GM12878 (cell line): ENCODE data around the gene SORCS2. TPM values are rescaled to one million over a fixed set of nuclear protein-coding genes. Genes with fewer than 3 reads are reported as not detected.
A peak's percentile ranks its signal among the peaks of the same experiment; 100 is the strongest.

ENCODE experiments used
- ATAC-seq: fragments of 200-7000 bp; cut with Tn5 transposase; 3 replicates; pipeline ENCODE4 v1.9.1; 2020; ENCODE audit warnings: mild to moderate bottlenecking, moderate library complexity
- Bru-seq: library from RNA; stranded (reverse); fragments of 400-500 nt; gene quantifications from one replicate; lab custom pipeline; 2021; lab: Mats Ljungman, UMichigan
- BruChase-seq, 2 experiments: library from RNA; stranded (reverse); fragments of 400-500 nt; gene quantifications; one replicate each; lab custom pipeline; 2021; lab: Mats Ljungman, UMichigan
- BruUV-seq: library from RNA; stranded (reverse); fragments of 400-500 nt; replicated peaks from 2 replicates; lab custom pipeline; 2021; lab: Mats Ljungman, UMichigan
- CTCF ChIA-PET: fragments of 300-600 bp; sonication (Branson Sonifier 250); formaldehyde crosslinking; extraction: SDS; loops from one replicate; lab custom pipeline; 2021; ENCODE audit warnings: inconsistent platforms; lab: Yijun Ruan, JAX
- POLR2A ChIA-PET: fragments of 350-600 bp; formaldehyde crosslinking; extraction: SDS; loops from one replicate; lab custom pipeline; 2021; ENCODE audit warnings: inconsistent platforms; lab: Charles Lee
- RAD21 ChIA-PET: fragments of 300-600 bp; sonication (Branson Sonifier 250); formaldehyde crosslinking; loops from one replicate; lab custom pipeline; 2023; ENCODE audit warnings: antibody characterized with exemption; ENCODE audit not compliant: unreplicated experiment; lab: Charles Lee
- SMC1A ChIA-PET: fragments of 300-600 bp; sonication (Branson Sonifier 250); formaldehyde crosslinking; loops from one replicate; lab custom pipeline; 2023; ENCODE audit not compliant: unreplicated experiment, uncharacterized antibody; lab: Charles Lee
- DNase-seq: peaks from one replicate; pipeline ENCODE4 v3.0.0-alpha.2; 2011; ENCODE audit warnings: low read depth, low spot score
- FAIRE-seq: peaks from 3 replicates; lab custom pipeline; 2011; peaks lifted over from hg19 to GRCh38; lab: Jason Lieb, UNC
- H2AFZ ChIP-seq: 2 replicates; pipeline ENCODE4 v1.6.0; 2011; ENCODE audit warnings: low read depth, low read length, control low read depth; ENCODE audit not compliant: control insufficient read depth
- H3K27ac ChIP-seq: 2 replicates; pipeline ENCODE4 v1.5.1; 2011; ENCODE audit warnings: control low read depth; ENCODE audit not compliant: control insufficient read depth, insufficient read depth
- H3K27me3 ChIP-seq, 2 experiments: replicated peaks in 1 of 2; 2 replicates each; pipeline versions ENCODE4 v1.6.0 to v1.6.1; 2011; ENCODE audit warnings: low read length in 1 of 2; ENCODE audit not compliant: control insufficient read depth in 2 of 2, insufficient read depth in 2 of 2
- H3K36me3 ChIP-seq, 2 experiments: 2 replicates each; pipeline ENCODE4 v1.5.1; 2011; ENCODE audit warnings: low read length in 1 of 2; ENCODE audit not compliant: control insufficient read depth in 2 of 2, insufficient read depth in 2 of 2
- H3K4me1 ChIP-seq: 2 replicates; pipeline ENCODE4 v1.6.1; 2011; ENCODE audit warnings: mild to moderate bottlenecking, low read length, moderate library complexity, mixed read lengths; ENCODE audit not compliant: control insufficient read depth, insufficient read depth
- H3K4me2 ChIP-seq: 2 replicates; pipeline ENCODE4 v1.6.0; 2011; ENCODE audit warnings: control low read depth; ENCODE audit not compliant: control insufficient read depth, insufficient read depth
- H3K4me3 ChIP-seq: fragments of 200-600 bp; sonication (generic); 2 replicates; pipeline ENCODE4 v1.5.1; 2016
- H3K79me2 ChIP-seq: 2 replicates; pipeline ENCODE4 v1.6.0; 2011; ENCODE audit warnings: low read length; ENCODE audit not compliant: control insufficient read depth, insufficient read depth
- H3K9ac ChIP-seq: 2 replicates; pipeline ENCODE4 v1.8.0; 2011; ENCODE audit warnings: low read length, control low read depth, mixed read lengths; ENCODE audit not compliant: control insufficient read depth, insufficient read depth
- H3K9me3 ChIP-seq: replicated peaks from 3 replicates; pipeline ENCODE4 v1.5.1; 2011; ENCODE audit warnings: mild to moderate bottlenecking, low read length; ENCODE audit not compliant: control insufficient read depth, insufficient read depth
- H4K20me1 ChIP-seq: 2 replicates; pipeline ENCODE4 v1.6.0; 2011; ENCODE audit not compliant: control insufficient read depth, insufficient read depth
- FOXM1 ChIP-seq: IDR thresholded peaks from 2 replicates; pipeline ENCODE4 v1.6.1; 2012; ENCODE audit warnings: low read depth, mild to moderate bottlenecking, inconsistent platforms, low read length, moderate library complexity
- RAD21 ChIP-seq: IDR thresholded peaks from 2 replicates; pipeline ENCODE4 v1.6.1; 2011; ENCODE audit warnings: mild to moderate bottlenecking, low read depth, low read length, moderate library complexity; ENCODE audit not compliant: insufficient read depth
- SMC3 ChIP-seq: IDR thresholded peaks from 2 replicates; pipeline ENCODE4 v1.6.1; 2011; ENCODE audit warnings: low read length, improper control_type of control experiment, borderline replicate concordance
- WGBS: methylation state at CpG from one replicate; pipeline ENCODE4 v1.1.6; 2016; ENCODE audit warnings: low lambda C conversion rate; ENCODE audit not compliant: insufficient replicate concordance, insufficient coverage; ENCODE audit errors: missing lambda C conversion rate; 5-methylcytosine and 5-hydroxymethylcytosine counted together
- in situ Hi-C: fragments of 300-500 bp; cut with MboI; formaldehyde crosslinking; loops from 9 replicates; pipeline ENCODE4 v1.14.3; 2018; ENCODE audit warnings: mixed read lengths
- intact Hi-C: fragments of 100-400 bp; cut with micrococcal nuclease; formaldehyde crosslinking; loops from one replicate; pipeline ENCODE4 v1.14.2; 2022; ENCODE audit not compliant: unreplicated experiment
- long read RNA-seq, 2 experiments: library from polyadenylated mRNA; unstranded; transcript quantifications; one replicate each; pipeline ENCODE4 v2.0.0, GENCODE V29; 2019 to 2020
- polyA minus RNA-seq, 3 experiments: library from RNA; depleted of rRNA, polyadenylated mRNA; stranded (reverse); fragments of >200 nt; gene quantifications; 2 replicates each; pipeline ENCODE4 v1.2.3, GENCODE V29; 2011
- polyA plus RNA-seq, 11 experiments: library from polyadenylated mRNA; depleted of rRNA in 4 of 11; unstranded in 6 of 11; stranded (reverse) in 5 of 11; fragments of >200 nt; fragmentation: Nextera tagmentation in 4 of 11; fragmentation: Illumina TruSeq in 1 of 11; extraction: Ambion mirVana in 4 of 11; extraction: Trizol in 1 of 11; gene quantifications; 1 replicate in 1 of 11; 2 replicates in 10 of 11; pipeline versions ENCODE4 v1.2.1 to v1.2.3, GENCODE V29; 2011 to 2016; ENCODE audit warnings: inconsistent platforms in 2 of 11, missing spikeins in 2 of 11, low read depth in 1 of 11
- total RNA-seq, 4 experiments: library from RNA; depleted of rRNA in 3 of 4; stranded (reverse); fragments of >200 nt in 3 of 4; fragmentation: Illumina TruSeq in 1 of 4; extraction: Trizol in 1 of 4; gene quantifications; 2 replicates each; pipeline versions ENCODE4 v1.2.1 to v1.2.3, GENCODE V29; 2013 to 2021
- TF ChIP-seq, protein P1 (sequence below), 3 experiments: IDR thresholded peaks in 2 of 3; conservative IDR thresholded peaks in 1 of 3; 2 replicates each; pipeline ENCODE4 v1.5.1; 2011; ENCODE audit warnings: low read depth in 3 of 3, low read length in 3 of 3, mild to moderate bottlenecking in 3 of 3, control low read depth in 2 of 3, moderate library complexity in 2 of 3, inconsistent platforms in 1 of 3, mixed read lengths in 1 of 3; ENCODE audit not compliant: control insufficient read depth in 2 of 3, insufficient read depth in 1 of 3; ENCODE audit errors: extremely low read depth in 1 of 3

Gene SORCS2
- not detected in 2 replicates for total RNA-seq (2013; cell fraction: nucleolus; rRNA removed)
- total RNA-seq (2014; rRNA removed) = not detected in 2 replicates
- not detected in 2 replicates for total RNA-seq (2014; rRNA removed; fragmentation: Illumina TruSeq; extraction: Trizol)
- total RNA-seq (2021) = 0.03 TPM in 1 of 2 replicates, not detected in the other
- not detected for polyA plus RNA-seq (2011; ENCODE audit: low read depth)
- 0.01 TPM in 1 of 2 replicates, not detected in the other for polyA plus RNA-seq (2011; rRNA removed)
- 0.01 and 0.02 TPM in 2 replicates for polyA plus RNA-seq (2011; cell fraction: cytosol; rRNA removed)
- 0.06 and 0.10 TPM in 2 replicates for polyA plus RNA-seq (2011; cell fraction: nucleus; rRNA removed)
- polyA plus RNA-seq (2012) = 0.10 TPM in 1 of 2 replicates, not detected in the other
- not detected in 2 replicates for polyA plus RNA-seq (2014; fragmentation: Illumina TruSeq; extraction: Trizol)
- not detected for polyA plus RNA-seq (2014; fragmentation: Nextera tagmentation; extraction: Ambion mirVana)
- 0.05 TPM in 1 of 2 replicates, not detected in the other for polyA plus RNA-seq (2014; rRNA removed)
- under 1 TPM; 0.05 to 0.15 TPM for polyA plus RNA-seq (2016; fragmentation: Nextera tagmentation; extraction: Ambion mirVana)
- 0.05 TPM in 1 of 2 replicates, not detected in the other for polyA minus RNA-seq (2011; rRNA and poly(A)+ RNA removed)
- polyA minus RNA-seq (2011; cell fraction: cytosol; rRNA and poly(A)+ RNA removed) = not detected in 2 replicates
- polyA minus RNA-seq (2011; cell fraction: nucleus; rRNA and poly(A)+ RNA removed) = not detected in 2 replicates
- percentile 4 among the genes with signal in this experiment for Bru-seq, nascent RNA
- BruChase-seq, experiment 1, labeled RNA remaining after a 6-hour chase = percentile 2 among the genes with signal in this experiment
- BruChase-seq, experiment 2, labeled RNA remaining after a 2-hour chase = percentile 3 among the genes with signal in this experiment
- long read RNA-seq, experiment 1 = 0 reads
- long read RNA-seq, experiment 2 = 0 reads

DNA sequence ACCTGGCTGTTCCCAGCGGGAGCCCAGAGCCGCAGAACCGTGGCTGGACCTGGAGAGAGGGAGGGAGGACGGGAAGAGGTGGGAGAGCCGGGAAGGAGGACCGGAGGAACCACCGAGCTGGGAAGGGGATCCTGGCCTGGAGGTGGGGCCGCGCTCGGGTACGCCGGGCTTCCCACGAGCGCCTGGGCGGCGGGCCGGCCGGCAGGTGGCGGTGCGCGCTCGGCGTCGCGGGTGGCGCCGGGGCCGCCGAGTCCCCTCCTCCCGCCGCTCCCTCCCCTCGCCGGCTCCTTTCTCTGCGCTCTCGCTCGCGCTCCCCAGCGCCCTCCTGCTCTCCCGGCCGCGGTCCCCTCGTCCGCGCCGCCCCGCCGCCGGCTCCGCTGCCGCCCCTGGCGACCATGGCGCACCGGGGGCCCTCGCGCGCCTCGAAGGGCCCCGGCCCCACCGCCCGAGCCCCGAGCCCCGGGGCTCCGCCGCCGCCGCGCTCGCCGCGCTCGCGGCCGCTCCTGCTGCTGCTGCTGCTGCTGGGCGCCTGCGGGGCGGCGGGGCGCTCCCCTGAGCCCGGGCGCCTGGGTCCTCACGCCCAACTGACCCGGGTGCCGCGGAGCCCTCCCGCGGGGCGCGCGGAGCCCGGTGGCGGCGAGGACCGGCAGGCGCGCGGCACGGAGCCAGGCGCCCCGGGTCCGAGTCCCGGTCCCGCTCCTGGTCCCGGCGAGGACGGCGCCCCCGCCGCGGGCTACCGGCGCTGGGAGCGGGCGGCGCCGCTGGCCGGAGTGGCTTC lies at the start of gene SORCS2:
SORCS2 (plus strand) TSS at position 287 of the 778 bp plus-strand sequence.
- in situ Hi-C loops = loop anchor here (10.0 kb wide), 1 partner anchor 522 kb away; no protein-coding TSS in a partner anchor
- peak; percentile 91 for ATAC-seq
- H3K27ac ChIP-seq = no peak within 1 kb of the TSS
- FAIRE-seq = no peak
- H3K4me2 ChIP-seq = no peak within 1 kb of the TSS
- ChIA-PET CTCF (interaction anchor here (0.6 to 1.4 kb wide), 2 partner anchors 104 to 143 kb away, joined by 3 to 4 read pairs; no protein-coding TSS in a partner anchor), POLR2A (no interaction called here), SMC1A (no interaction called here), RAD21 (no interaction called here)
- no peak for DNase-seq
- BruUV-seq = no TSS peak
- H2AFZ ChIP-seq = no peak within 1 kb of the TSS
- no peaks in the 10 kb centered on the region for H3K4me1 ChIP-seq
- no peak within 1 kb of the TSS for H3K4me3 ChIP-seq
- H3K79me2 ChIP-seq = no peaks in the 10 kb centered on the region
- H3K36me3 ChIP-seq = no peaks in the 10 kb centered on the region
- TF ChIP-seq SMC3 (peak; percentile 32), FOXM1 (no peak), RAD21 (peak; percentile 49)
- TF ChIP-seq, protein P1, sequence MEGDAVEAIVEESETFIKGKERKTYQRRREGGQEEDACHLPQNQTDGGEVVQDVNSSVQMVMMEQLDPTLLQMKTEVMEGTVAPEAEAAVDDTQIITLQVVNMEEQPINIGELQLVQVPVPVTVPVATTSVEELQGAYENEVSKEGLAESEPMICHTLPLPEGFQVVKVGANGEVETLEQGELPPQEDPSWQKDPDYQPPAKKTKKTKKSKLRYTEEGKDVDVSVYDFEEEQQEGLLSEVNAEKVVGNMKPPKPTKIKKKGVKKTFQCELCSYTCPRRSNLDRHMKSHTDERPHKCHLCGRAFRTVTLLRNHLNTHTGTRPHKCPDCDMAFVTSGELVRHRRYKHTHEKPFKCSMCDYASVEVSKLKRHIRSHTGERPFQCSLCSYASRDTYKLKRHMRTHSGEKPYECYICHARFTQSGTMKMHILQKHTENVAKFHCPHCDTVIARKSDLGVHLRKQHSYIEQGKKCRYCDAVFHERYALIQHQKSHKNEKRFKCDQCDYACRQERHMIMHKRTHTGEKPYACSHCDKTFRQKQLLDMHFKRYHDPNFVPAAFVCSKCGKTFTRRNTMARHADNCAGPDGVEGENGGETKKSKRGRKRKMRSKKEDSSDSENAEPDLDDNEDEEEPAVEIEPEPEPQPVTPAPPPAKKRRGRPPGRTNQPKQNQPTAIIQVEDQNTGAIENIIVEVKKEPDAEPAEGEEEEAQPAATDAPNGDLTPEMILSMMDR (IDR thresholded peaks at IDR 0.05 in 2 of 3, conservative IDR thresholded peaks at IDR 0.05 in 1 of 3; ENCODE audit: control insufficient read depth in 2 of 3, extremely low read depth in 1 of 3, insufficient read depth in 1 of 3, low read depth in 3 of 3, low read length in 3 of 3) = peak; percentile 24 to 59 (median 48); a peak in 3 of 6 replicates
- intact Hi-C loops = loop anchor here (2.0 to 5.0 kb wide), 3 partner anchors 102 to 610 kb away; no protein-coding TSS in a partner anchor
- peaks cover 2 to 4% of the 10 kb centered on the region in 2 experiments; a peak in 3 of 4 replicates for H3K27me3 ChIP-seq
- H4K20me1 ChIP-seq = no peaks in the 10 kb centered on the region; the same call in none of the 2 replicates
- H3K9ac ChIP-seq = no peak within 1 kb of the TSS
- 18% methylated on average over 44 of the region's 116 CpGs for WGBS
- H3K9me3 ChIP-seq = no peaks in the 10 kb centered on the region
